ENCODE results near the gene PLEKHH3. TPM values are rescaled to one million over a fixed set of nuclear protein-coding genes. Genes with fewer than 3 reads are reported as not detected.

Gene PLEKHH3
- total RNA-seq, 1 experiment from 2014 or later, result 66.3 TPM

- POLR2A ChIA-PET, result interaction anchor here (0.7 kb wide), 1 partner anchor 15 kb away, joined by 3 read pairs; no protein-coding TSS in a partner anchor
- H3K9ac ChIP-seq (ENCODE audit: low read length), result no peak overlapping the region
- no peak for ATAC-seq
Observed at GRCh38 chr17:42642336-42642735, 34.5 kb downstream of the PLEKHH3 start.

More at GRCh38 chr17:42642336-42642735, 34.5 kb downstream of the PLEKHH3 start:
- intact Hi-C loops (cut with micrococcal nuclease), result no loop called here
- H3K4me1 ChIP-seq (ENCODE audit: control insufficient read depth in 1 of 2, insufficient read depth in 2 of 2, low read length in 2 of 2), result no peaks in the 10 kb centered on the region
- ChIA-PET RAD21 (ENCODE audit: low non-redundant PET in 1 of 2, low total read pairs in 2 of 2, uncharacterized antibody in 2 of 2, unreplicated experiment in 2 of 2) (no interaction called here), CTCF (no interaction called here)
- no peaks in the 10 kb centered on the region for H3K9me2 ChIP-seq (ENCODE audit: insufficient read depth)
- TF ChIP-seq SRF (IDR thresholded peaks at IDR 0.05; ENCODE audit: low read depth) (no peak), CEBPB (IDR thresholded peaks at IDR 0.05; ENCODE audit: low read depth) (no peak), CBX3 (IDR thresholded peaks at IDR 0.05; ENCODE audit: low read depth) (no peak), JUND (IDR thresholded peaks at IDR 0.05) (no peak), ZBTB33 (IDR thresholded peaks at IDR 0.05; ENCODE audit: extremely low read depth, insufficient replicate concordance, low read length) (no peak), SP1 (IDR thresholded peaks at IDR 0.05; ENCODE audit: low read depth) (no peak), ATF3 (IDR thresholded peaks at IDR 0.05) (no peak), POLR2A (IDR thresholded peaks at IDR 0.05; ENCODE audit: borderline replicate concordance, extremely low read depth, insufficient read depth, insufficient read length) (no peak), ZNF274 (IDR thresholded peaks at IDR 0.05; ENCODE audit: low read depth, low read length) (no peak)
- no peaks in the 10 kb centered on the region for H3K27me3 ChIP-seq (ENCODE audit: insufficient read depth, low read length)
- no peaks in the 10 kb centered on the region for H3K36me3 ChIP-seq (ENCODE audit: control insufficient read depth in 1 of 2, insufficient read depth in 2 of 2, low read length in 2 of 2)
- no peak overlapping the region for H3K4me2 ChIP-seq (ENCODE audit: low read length)
- H3K27ac ChIP-seq (ENCODE audit: low read depth, low read length), result no peak overlapping the region
- H3K79me2 ChIP-seq (ENCODE audit: insufficient read depth, low read length), result no peaks in the 10 kb centered on the region
- no TSS peak for BruUV-seq (replicated peaks)
- H2AFZ ChIP-seq (ENCODE audit: low read depth, low read length, poor library complexity, severe bottlenecking), result no peak overlapping the region
- DNase-seq (ENCODE audit: low read depth, low spot score), result no peak
- H4K20me1 ChIP-seq (ENCODE audit: insufficient read depth), result no peaks in the 10 kb centered on the region
- no peak overlapping the region for H3K4me3 ChIP-seq (replicated peaks in 1 of 2; ENCODE audit: low read depth in 1 of 2, low read length in 2 of 2)
- no peaks in the 10 kb centered on the region for H3K9me3 ChIP-seq (ENCODE audit: control insufficient read depth in 1 of 2, insufficient read depth in 1 of 2, low read depth in 1 of 2, low read length in 2 of 2)

All from HCT116 (cell line).